Effector CD8-positive, alpha-beta T cell (primary cell): ENCODE results near the gene MAT2B.

Source experiments
- DNase-seq: peaks from one replicate; lab custom pipeline; 2025; lab: John Stamatoyannopoulos, UW

The MAT2B gene

DNA sequence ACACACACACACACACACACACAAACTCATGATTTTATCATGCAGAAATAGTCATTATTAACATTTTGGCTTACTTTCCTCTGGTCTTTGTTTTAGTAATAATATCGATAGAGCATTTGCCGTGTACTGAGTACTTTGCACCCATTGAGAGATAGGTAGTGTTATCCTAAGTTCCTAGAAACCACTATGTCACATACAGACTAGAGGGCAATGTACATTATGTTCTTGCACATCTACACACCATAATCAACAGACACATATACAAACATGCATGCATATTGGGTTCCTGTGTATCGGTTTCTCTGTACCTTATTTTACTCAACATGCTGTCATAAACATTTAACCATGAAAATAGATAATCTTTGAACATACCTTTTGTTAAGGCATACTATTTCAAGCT is 45.7 kb downstream of the MAT2B start:
- DNase-seq: no peak

DNA sequence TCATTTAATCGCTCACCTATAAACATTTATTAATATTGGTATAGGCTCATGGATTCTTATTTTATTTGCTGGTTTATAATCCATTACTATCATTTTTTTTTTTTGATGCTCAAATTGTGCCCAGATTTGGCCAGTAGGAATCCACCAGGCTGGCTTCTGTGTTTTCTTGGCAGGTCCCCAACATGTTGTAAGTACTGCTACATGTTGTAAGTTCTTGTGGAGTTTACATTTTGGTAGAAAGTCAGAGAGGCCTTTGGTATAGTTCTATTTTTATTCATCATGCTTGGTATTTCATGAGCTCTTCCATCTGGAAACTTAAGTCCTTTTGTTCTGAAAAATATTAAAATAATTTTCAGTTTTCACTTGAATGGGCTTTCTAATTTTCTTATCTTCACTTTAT is 47.1 kb downstream of the MAT2B start:
- no peak for DNase-seq

DNA sequence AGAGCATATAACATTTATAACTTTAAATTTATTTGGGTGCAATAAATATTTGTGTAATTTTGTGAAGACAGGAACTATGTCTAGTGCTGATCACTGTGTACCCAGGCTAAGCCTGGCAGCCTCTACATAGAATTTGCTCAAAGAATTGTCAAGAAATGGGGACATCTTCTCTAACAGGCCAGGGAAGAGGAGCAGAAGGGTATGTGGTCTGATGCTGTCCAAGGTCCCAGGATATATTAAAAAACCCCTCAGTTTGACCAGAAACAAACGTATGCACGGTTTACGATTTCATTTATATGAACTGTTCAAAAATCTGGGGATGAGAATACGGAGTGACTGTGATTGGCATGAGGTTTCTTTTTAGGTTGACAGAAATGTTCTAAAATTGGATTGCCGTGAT is 55.9 kb downstream of the MAT2B start:
- no peak for DNase-seq

DNA sequence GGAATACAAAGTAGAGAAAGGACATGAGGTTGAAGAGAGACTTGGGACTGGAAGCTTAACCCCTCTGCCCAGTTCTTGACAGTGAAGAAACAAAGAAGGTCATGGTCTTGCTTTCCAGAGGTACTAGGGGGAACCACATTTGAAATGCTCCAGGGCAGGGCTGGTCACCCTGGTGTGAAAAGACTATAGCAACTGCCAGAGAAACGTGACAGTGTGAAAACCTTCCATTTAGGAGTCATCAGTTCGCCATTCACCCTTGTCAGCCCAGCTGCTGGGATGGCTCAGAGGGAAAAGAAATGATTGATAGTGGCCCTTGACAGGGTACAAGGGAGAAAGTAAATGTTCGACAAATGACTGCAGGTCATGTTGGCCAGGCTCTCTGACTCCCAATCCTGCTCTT is 56.7 kb downstream of the MAT2B start:
- no peak for DNase-seq

DNA sequence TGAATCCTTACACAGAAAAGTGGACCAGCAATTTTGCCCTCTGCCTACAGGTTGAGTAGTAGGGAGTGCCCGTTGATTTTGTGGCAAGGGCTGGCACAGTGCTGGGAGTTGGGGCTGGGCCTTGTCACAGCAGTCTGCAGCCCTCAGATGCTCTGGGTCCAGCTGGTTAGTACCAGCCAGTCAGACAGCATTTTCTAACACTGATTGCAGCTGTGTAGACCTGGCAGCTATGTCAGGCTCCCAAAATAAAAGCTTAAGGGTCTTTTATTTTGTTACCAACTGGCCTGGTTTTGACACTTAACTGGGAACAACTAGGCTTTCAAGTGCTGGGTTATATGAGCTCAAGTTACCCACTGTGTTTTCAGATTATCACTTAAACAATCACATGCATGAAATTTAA is 57.7 kb downstream of the MAT2B start:
- no peak for DNase-seq

DNA sequence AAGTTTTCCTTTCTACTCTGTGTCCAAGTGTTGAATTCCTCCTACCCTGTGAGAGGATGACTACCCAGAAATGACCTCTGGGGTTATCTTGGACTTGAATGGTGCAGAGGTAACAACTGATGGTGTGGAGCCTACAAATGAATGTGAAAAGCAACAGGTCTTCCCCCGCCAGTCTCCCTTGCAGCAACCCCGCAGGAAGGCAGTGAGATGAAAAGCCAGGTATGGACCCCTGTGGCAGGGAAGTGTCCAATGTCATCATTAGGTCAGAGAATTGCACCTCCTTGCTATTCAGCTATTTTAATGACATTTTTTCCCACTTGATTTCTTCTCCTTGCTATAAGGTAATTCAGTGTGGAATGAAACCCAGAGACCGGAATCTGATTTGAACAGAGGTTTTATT is 58.5 kb downstream of the MAT2B start:
- DNase-seq: no peak

DNA sequence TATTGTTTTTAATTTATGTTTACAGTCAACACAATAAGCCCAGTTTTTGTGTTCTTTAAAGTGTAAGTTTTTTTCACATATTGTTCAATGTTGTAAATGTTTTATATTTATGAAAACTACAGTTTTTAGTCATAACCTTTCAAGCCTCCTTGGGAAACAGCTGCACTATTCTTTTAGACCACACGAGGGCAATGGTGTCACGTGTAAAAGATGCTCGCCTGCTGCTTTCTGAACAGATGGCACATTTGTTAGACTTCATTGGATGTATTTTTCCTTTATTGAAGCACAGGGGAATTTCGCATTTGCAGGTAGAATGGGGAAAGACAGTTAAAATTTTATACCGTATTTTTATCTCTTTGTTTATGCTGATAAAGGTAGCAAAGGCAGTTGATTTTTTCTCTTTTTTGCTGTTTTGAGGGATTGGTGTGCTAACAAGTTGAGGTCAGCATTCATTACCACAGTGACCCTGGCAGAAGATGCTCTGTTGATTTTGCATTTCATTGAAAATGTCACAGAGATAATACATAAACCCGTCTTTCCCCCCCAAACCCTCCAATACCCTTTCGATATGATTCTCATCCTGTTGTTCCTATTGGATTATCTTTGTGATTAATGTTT is 59.0 kb downstream of the MAT2B start:
- DNase-seq: peak; percentile 22

DNA sequence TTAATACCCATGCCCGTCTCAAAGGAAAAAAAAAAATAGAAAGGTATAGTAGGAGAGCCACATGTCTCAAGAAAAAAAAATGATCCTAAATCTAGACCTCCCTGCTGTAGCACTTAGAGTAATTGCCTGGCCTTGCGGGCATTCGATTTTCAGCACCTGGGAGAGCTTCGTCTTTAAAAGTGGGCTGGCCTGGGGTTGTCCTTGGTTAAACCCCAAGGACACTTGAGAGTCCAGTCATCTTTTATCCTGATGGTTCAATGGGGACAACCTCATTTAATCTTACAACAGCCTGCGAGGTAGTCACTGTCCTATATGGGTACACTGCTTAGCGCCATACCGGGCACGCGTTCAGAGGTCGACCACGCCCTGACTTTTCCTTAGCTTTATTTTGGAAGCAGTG is 60.1 kb downstream of the MAT2B start:
- DNase-seq: no peak

DNA sequence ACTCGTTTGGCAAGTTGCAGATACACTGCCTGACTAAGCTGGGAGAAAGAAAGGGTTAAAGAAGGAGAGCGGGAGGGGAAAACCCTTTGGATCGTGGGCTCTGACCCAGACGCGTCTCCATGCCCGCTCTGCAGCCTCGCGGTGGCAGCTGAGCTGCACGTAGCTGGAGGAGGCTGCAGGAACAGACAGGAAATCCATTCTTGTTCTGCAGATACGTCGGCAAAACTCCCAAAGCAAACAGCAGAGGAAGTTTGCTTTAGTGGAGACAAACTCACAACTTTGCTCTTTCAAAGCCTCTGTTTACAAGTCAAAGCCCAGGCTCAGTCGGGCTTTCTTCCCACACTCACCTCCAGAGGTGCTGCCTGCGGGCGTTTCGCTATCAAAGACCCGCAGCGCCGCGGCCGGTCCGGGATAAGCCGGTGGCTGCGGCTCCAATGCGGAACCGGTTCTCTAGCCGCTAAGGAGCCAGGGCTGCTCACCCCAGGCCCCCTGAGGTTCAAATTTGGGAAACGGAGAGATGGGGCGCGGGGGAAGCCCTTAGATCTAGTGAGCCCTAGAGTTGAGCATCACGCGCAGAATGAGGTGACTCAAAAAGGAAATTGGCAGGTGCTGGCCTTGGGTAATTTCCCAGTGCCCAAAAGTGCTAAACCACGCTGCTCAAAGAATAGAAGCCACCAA is 60.7 kb downstream of the MAT2B start:
- DNase-seq: no peak

DNA sequence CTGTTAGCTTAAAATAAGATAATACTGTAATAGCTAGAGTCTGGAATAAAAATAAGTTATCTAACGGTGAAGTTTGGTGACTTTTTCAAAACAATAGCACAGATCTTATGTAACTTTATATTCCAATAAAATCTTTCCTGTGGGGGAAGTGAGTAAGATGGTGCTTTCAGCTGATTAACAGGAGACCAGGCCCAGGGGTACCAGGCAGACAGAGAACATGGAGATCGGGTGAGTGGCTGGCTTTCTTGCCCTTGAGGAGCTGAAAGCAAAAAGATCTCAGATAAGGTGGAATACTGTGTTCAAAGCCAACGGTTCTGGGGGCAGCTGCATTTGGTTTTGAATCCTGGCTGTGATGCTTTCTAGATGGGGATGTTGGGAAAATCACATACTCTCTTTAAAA is 61.3 kb downstream of the MAT2B start:
- no peak for DNase-seq

DNA sequence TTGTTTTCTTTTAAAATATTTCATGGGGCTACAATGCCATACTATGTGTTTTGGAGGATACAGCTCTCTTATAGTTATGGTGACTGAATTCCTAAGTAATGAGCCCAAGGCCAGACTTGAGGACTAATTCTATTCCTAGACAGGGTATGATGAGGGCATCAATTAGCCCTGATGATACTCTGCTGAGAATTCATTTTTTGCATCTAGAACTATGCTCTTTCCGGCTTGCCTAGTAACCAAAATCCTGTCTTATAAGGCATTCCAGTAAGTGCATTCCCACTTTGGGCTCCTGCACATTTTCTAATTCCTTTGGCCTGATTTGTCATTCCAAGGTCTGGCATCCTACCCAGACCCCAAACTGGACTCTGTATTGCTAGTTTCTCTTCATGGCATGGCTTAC is 62.4 kb downstream of the MAT2B start:
- DNase-seq: no peak
